Activated effector memory CD4-positive, alpha-beta T cell treated with Interleukin-2 at 50 U/mL for 16 hours (primary cell): ENCODE data around the gene NBEAL1.
"Not testable (repeated sequence)": the region's sequence is repeated elsewhere in the genome, so short reads cannot be mapped to it uniquely, and the experiment has no call there.

ENCODE experiments used
- DNase-seq: peaks from one replicate; pipeline ENCODE4 v3.0.0-alpha.2; 2020

NBEAL1 gene

DNA sequence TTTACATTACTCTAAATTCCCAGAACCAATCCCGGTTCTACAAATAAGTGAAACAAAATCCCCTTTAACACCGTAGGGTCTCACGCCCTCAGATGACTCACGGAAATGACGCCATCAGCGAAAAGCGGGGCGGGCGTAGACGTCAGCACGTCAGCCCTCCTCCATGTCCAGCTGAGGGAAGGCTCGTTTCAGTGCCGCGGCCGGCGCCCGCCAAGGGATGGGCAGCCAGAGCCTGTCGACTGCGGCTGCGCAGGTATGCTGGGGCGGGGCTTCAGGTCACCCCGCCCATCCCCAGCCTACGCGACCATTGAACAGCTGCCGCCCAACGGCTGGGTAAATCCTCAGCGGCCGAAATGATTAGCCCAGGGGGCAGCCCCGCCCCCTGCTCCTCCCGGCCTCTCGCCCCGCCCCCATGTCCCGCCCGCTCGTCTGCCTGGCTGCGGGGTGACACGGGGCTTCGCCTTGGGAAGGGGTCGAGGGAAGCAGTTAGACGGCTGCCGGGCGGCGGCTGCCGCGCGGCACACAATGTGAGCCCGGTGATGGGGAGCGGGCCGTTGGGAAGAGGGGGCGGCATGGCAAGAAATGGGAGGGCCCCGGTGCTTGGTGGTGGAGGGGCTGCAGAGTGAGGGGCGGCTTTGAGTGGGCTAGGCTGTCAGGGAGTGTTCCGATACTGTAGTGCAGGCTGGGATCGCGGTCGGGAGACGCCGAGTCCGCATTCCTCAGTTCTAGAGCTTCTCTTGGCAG, at the start of gene NBEAL1:
Gene NBEAL1 (plus strand): TSS at position 420 of the 744 bp plus-strand sequence. CDS start 1,510 bp downstream, outside the sequence.
- DNase-seq = peak; percentile 94

- no peak for DNase-seq
Measured at GRCh38 chr2:202965810-202966460, 48.7 kb upstream of the NBEAL1 start.

GRCh38 chr2:202969404-202969803, 45.3 kb upstream of the NBEAL1 start:
- DNase-seq = not testable (repeated sequence)

GRCh38 chr2:202976809-202977208, 37.9 kb upstream of the NBEAL1 start:
- DNase-seq = no peak

DNA sequence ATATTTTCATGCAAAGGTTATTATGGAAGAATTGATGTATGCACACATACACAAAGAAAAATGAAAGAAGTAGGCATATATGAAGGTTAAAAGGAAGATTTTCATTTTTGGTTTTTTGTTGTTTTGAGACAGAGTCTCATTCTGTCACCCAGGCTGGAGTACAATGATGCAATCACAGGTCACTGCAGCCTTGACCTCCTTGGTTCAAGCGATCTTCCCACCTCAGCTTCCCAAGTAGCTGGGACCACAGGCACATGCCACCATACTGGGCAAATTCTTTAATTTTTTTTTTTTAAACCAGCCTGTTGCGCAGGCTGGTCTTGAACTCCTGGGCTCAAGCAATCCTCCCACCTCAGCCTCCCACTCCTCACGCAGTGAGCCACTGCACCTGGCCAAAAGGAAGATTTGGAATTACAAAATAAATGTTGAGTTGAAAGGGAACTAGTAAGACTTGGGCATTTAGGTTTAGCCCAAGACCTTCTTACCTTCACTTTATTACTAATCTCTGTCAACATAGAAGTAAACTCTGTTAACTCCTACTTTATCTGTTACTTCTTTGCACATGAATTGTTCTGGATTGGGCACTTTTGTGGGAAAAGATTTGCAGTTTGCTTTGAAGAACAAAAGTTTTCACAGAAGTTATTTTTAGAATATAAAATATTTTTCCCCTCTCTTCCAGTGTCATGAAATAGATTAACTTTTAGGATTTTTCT, 31.7 kb upstream of the NBEAL1 start:
- no peak for DNase-seq

GRCh38 chr2:202989749-202990148, 24.9 kb upstream of the NBEAL1 start:
- no peak for DNase-seq

GRCh38 chr2:202990501-202990900, 24.2 kb upstream of the NBEAL1 start:
- no peak for DNase-seq

GRCh38 chr2:202997113-202997512, 17.6 kb upstream of the NBEAL1 start:
- DNase-seq = not testable (repeated sequence)

- no peak for DNase-seq
Measured at GRCh38 chr2:203002054-203002821, 12.4 kb upstream of the NBEAL1 start.

GRCh38 chr2:203003716-203004115, 11.0 kb upstream of the NBEAL1 start:
- DNase-seq = no peak

GRCh38 chr2:203016716-203017115, 2.0 kb downstream of the NBEAL1 start:
- DNase-seq = no peak

GRCh38 chr2:203018181-203018580, 3.5 kb downstream of the NBEAL1 start:
- DNase-seq = no peak

GRCh38 chr2:203019142-203019541, 4.5 kb downstream of the NBEAL1 start:
- DNase-seq = no peak

GRCh38 chr2:203021991-203022390, 7.3 kb downstream of the NBEAL1 start:
- no peak for DNase-seq

- no peak for DNase-seq
Measured at GRCh38 chr2:203022751-203023150, 8.1 kb downstream of the NBEAL1 start.

DNA sequence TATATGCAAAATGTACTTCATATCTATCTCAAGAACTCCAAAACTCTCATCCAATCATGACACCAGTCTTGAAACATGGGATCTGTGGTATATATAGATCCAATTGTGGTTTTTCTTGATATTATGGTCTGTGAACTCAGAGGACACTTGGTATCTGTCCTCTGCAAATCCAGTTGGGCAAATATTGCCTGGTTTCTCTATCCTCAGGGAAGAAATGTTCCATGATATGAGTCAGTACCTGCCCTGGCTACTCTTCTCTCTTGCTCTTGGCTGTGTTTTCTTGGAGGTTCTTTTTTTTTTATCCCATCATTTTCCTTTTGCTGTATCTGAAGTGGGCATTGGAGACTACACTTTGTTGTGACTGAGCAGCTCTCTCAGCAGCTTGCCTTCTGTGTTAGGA, 10.9 kb downstream of the NBEAL1 start:
- DNase-seq = no peak

- no peak for DNase-seq
Measured at GRCh38 chr2:203030545-203030944, 15.9 kb downstream of the NBEAL1 start.

GRCh38 chr2:203030991-203031390, 16.3 kb downstream of the NBEAL1 start:
- DNase-seq = no peak

DNA sequence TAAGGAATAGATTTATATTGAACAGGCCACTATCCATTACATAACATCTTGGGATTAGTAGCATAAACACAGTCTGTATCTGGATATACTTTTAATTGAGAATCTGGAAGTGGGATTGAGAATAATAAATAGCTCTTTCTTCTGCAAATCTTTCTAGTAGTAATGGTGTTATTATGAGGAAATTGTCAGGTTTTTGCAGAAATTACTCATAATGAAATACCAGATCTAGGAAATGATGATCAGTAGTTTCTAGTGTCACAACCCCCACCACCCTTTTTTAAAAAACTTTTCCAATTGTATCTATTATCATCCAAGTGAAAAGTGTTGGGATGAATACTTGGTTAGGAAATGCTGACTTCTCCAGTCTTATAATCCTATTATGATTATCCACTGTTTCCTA, 18.7 kb downstream of the NBEAL1 start:
- no peak for DNase-seq

DNA sequence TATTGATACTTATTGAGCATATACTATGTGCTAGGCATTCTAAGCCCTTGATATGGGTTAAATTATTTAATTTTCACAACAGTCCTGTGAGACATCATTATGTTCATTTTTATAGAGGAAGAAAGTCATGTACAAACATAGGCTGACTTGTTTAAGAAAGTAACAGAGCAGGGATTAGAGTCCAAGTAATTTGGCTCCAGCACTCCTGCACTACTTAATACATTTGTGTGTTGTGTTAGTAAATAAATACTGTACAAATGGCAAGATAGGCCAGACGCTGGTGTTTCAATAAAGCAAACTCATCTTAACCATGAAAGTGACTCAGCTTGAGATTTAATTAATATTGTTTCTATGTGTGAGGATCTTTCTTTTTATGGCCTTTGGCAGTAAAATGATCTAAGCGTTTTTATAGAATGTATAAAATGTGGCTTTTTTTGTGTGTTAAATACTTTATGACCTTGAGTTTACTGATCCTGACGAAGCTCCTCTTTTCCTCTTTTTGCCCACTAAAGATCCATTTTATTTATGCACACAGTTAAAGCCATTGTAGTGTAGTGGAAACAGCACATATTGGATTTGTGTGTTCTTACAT, 21.3 kb downstream of the NBEAL1 start:
- no peak for DNase-seq

DNA sequence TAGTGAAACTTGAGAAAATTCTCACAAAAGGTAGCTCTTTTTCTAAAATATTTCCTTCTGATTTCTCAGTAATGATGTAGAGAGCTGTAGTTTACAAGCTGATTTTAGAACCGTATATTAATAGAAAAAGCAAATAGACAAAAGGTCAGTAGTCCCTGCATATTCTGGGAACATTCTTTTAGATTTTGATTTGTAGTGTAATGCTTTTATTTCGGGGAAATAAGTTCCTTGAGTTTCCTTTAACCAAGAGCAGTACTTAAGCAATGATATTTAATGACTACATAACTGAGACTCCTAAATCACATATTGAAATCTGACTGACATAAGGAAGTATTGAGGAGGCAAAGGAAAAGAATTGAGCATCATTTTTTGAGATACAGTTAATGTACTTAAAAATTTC, 22.4 kb downstream of the NBEAL1 start:
- no peak for DNase-seq

- no peak for DNase-seq
Measured at GRCh38 chr2:203038586-203038985, 23.9 kb downstream of the NBEAL1 start.

GRCh38 chr2:203039211-203039610, 24.5 kb downstream of the NBEAL1 start:
- DNase-seq = not testable (repeated sequence)
